ENCODE measurements around the gene KCNG2.

KCNG2 gene

DNA sequence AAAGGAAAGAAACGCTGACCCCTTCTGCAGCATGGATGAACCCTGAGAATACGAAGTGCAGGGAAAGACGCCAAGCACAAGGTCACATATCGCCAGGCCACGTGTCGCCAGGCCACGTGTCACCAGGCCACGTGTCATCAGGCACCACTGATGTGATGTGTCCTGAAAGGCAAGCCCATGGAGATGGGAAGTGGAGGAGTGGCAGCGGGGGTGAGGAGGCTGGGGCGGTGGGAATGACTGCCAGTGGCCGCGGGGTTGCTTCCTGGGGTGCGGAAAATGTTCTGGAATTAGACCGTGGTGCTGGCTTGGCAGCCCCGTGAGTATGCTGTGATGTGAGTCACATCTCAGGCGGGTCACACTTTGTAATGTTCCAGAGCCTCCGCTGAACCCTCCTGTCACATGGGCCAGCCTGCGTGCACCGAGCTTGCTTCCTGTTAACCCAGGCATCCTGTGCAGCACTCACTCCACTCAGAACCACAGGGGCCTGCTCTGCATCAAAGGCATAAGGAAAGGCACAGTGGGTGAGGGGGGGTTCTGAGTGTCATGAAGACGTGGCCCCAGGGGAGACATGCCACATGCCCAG lies 114.8 kb downstream of the KCNG2 start:
- Histone ChIP-seq H3K9me3 (ENCODE audit: insufficient read depth, low read length) (no peaks in the 10 kb centered on the region), H3K4me2 (ENCODE audit: low read depth, low read length, poor library complexity, severe bottlenecking) (no peak overlapping the region), H2AFZ (ENCODE audit: low read depth, low read length, severe bottlenecking) (no peak overlapping the region), H3K36me3 (ENCODE audit: low read length) (no peaks in the 10 kb centered on the region), H3K27ac (ENCODE audit: low read depth, low read length) (no peak overlapping the region), H3F3A (ENCODE audit: insufficient read depth) (no peaks in the 10 kb centered on the region), H4K20me1 (ENCODE audit: low read depth, low read length) (no peaks in the 10 kb centered on the region), H3K27me3 (ENCODE audit: low read length) (no peaks in the 10 kb centered on the region), H3K9me2 (replicated peaks; ENCODE audit: insufficient read depth, low read length) (no peaks in the 10 kb centered on the region), H3K9ac (ENCODE audit: low read length) (no peak overlapping the region), H3K4me3 (ENCODE audit: insufficient read depth, low read length, poor library complexity, severe bottlenecking) (no peak overlapping the region), H3K79me2 (ENCODE audit: insufficient read depth, low read length) (no peaks in the 10 kb centered on the region)
- TF ChIP-seq EZH2phosphoT487 (conservative IDR thresholded peaks at IDR 0.05; ENCODE audit: low read length), result no peak
- TF ChIP-seq, protein P1, sequence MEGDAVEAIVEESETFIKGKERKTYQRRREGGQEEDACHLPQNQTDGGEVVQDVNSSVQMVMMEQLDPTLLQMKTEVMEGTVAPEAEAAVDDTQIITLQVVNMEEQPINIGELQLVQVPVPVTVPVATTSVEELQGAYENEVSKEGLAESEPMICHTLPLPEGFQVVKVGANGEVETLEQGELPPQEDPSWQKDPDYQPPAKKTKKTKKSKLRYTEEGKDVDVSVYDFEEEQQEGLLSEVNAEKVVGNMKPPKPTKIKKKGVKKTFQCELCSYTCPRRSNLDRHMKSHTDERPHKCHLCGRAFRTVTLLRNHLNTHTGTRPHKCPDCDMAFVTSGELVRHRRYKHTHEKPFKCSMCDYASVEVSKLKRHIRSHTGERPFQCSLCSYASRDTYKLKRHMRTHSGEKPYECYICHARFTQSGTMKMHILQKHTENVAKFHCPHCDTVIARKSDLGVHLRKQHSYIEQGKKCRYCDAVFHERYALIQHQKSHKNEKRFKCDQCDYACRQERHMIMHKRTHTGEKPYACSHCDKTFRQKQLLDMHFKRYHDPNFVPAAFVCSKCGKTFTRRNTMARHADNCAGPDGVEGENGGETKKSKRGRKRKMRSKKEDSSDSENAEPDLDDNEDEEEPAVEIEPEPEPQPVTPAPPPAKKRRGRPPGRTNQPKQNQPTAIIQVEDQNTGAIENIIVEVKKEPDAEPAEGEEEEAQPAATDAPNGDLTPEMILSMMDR (IDR thresholded peaks at IDR 0.05; ENCODE audit: insufficient read depth, low read length, poor library complexity, severe bottlenecking), result no peak

DNA sequence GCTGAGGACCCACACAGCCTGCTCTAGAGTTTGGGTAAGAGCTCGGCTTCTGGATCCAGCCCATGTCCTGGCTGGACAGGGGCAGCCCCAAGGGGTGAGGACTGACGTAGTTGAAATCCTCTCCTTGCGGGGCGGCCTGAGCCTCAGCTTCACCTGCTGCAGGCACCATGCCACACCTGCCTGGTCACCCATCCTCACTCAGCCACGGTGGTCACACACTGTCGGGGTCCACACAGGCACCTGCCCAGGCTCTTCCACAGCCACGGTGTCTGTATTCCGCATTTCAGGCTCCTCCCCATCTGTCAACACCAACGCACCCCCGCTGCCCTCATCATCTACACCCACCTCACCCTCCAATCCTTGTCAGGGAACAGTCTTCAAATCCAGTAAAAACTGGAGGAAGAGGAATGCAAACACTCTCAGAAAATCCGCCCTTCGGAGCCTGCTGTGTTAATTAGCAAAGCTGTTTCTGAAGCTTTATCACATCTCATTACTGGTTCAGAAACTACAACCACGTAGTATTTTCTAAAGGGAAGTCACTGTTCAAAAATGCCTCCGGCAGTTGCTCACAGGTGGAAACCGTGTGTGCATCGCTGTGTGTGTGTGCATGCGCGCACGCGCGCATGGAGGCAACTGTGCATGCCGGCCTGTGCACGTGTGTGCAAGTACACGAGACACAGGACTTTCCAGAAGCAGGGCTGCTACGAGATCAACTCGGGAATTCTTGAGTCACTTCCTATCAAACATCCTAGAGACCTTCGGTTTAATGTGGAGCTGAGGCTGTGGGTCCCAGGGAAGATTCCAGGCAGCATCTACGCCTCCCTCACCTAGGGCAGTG lies 115.5 kb downstream of the KCNG2 start:
- Histone ChIP-seq H3K36me3 (ENCODE audit: low read length) (no peaks in the 10 kb centered on the region), H3K4me3 (ENCODE audit: insufficient read depth, low read length, poor library complexity, severe bottlenecking) (no peak overlapping the region), H3K27ac (ENCODE audit: low read depth, low read length) (no peak overlapping the region), H3K9ac (ENCODE audit: low read length) (no peak overlapping the region), H3K4me2 (ENCODE audit: low read depth, low read length, poor library complexity, severe bottlenecking) (no peak overlapping the region), H3F3A (ENCODE audit: insufficient read depth) (no peaks in the 10 kb centered on the region), H3K79me2 (ENCODE audit: insufficient read depth, low read length) (no peaks in the 10 kb centered on the region), H4K20me1 (ENCODE audit: low read depth, low read length) (no peaks in the 10 kb centered on the region), H3K27me3 (ENCODE audit: low read length) (no peaks in the 10 kb centered on the region), H2AFZ (ENCODE audit: low read depth, low read length, severe bottlenecking) (no peak overlapping the region), H3K9me3 (ENCODE audit: insufficient read depth, low read length) (no peaks in the 10 kb centered on the region), H3K9me2 (replicated peaks; ENCODE audit: insufficient read depth, low read length) (no peaks in the 10 kb centered on the region)
- TF ChIP-seq EZH2phosphoT487 (conservative IDR thresholded peaks at IDR 0.05; ENCODE audit: low read length), result no peak
- TF ChIP-seq, protein P1 (IDR thresholded peaks at IDR 0.05; ENCODE audit: insufficient read depth, low read length, poor library complexity, severe bottlenecking), result no peak

DNA sequence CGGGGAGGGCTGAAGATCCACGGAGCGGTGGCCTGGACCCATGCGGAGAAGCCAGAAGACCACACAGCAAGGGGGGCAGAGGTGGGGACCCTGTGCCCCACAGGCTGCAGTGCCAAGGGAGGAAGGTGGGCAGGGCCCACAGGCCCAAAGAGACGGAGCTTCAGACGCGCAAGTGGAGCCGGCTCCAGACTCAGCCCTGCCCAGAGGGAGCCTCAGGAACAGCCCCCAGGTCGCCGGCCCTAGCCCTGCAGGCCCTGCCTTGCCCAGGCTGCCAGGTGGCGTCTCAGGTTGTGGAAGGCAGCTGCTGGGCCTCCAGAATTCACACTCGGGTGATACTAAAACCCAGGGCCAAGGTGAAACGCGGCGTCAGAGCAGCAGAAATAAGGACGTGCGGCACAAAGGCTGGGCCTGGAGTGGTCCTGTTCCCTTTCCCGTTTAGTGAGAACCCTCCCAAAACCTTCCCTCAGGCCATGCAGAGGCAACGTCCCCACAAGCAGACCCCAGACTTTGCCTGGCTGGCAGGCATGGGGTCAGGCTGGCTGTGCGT lies 116.9 kb downstream of the KCNG2 start:
- no peaks in the 10 kb centered on the region for H4K20me1 ChIP-seq (ENCODE audit: low read depth, low read length)
- H3K27me3 ChIP-seq (ENCODE audit: low read length), result no peaks in the 10 kb centered on the region
- H3F3A ChIP-seq (ENCODE audit: insufficient read depth), result no peaks in the 10 kb centered on the region
- H3K9me3 ChIP-seq (ENCODE audit: insufficient read depth, low read length), result no peaks in the 10 kb centered on the region
- no peak overlapping the region for H3K4me3 ChIP-seq (ENCODE audit: insufficient read depth, low read length, poor library complexity, severe bottlenecking)
- H3K4me2 ChIP-seq (ENCODE audit: low read depth, low read length, poor library complexity, severe bottlenecking), result no peak overlapping the region
- no peak overlapping the region for H3K9ac ChIP-seq (ENCODE audit: low read length)
- H3K9me2 ChIP-seq (replicated peaks; ENCODE audit: insufficient read depth, low read length), result no peaks in the 10 kb centered on the region
- no peaks in the 10 kb centered on the region for H3K36me3 ChIP-seq (ENCODE audit: low read length)
- H2AFZ ChIP-seq (ENCODE audit: low read depth, low read length, severe bottlenecking), result no peak overlapping the region
- no peak for TF ChIP-seq EZH2phosphoT487 (conservative IDR thresholded peaks at IDR 0.05; ENCODE audit: low read length)
- TF ChIP-seq, protein P1 (IDR thresholded peaks at IDR 0.05; ENCODE audit: insufficient read depth, low read length, poor library complexity, severe bottlenecking), result no peak
- H3K27ac ChIP-seq (ENCODE audit: low read depth, low read length), result no peak overlapping the region
- H3K79me2 ChIP-seq (ENCODE audit: insufficient read depth, low read length), result no peaks in the 10 kb centered on the region

Measured in SU-DHL-6 (cell line).